Colonic mucosa (tissue), 4 donors: ENCODE data around the gene JPH3. TPM values are rescaled to one million over a fixed set of nuclear protein-coding genes. Genes with fewer than 3 reads are reported as not detected.
"Not testable (repeated sequence)": the region's sequence is repeated elsewhere in the genome, so short reads cannot be mapped to it uniquely, and the experiment has no call there.

ENCODE experiments used
- DNase-seq: peaks from one replicate; pipeline ENCODE4 v3.0.0-alpha.2; 2020
- H3K27ac ChIP-seq: fragments of 200-600 bp; one replicate; pipeline ENCODE4 v1.8.0; 2021
- H3K27me3 ChIP-seq: fragments of 200-600 bp; one replicate; pipeline ENCODE4 v1.8.0; 2021
- H3K36me3 ChIP-seq: fragments of 200-600 bp; one replicate; pipeline ENCODE4 v1.8.0; 2021
- H3K4me1 ChIP-seq: fragments of 200-600 bp; one replicate; pipeline ENCODE4 v1.8.0; 2021; ENCODE audit warnings: mild to moderate bottlenecking
- H3K4me3 ChIP-seq: fragments of 200-600 bp; one replicate; pipeline ENCODE4 v1.8.0; 2021
- H3K9ac ChIP-seq, 2 donors: one replicate each; pipeline ENCODE4 v1.7.0; 2013; ENCODE audit warnings: control low read depth in 2 of 2, low read depth in 2 of 2, low read length in 2 of 2
- H3K9me3 ChIP-seq: fragments of 200-600 bp; one replicate; pipeline ENCODE4 v1.8.0; 2021
- CTCF ChIP-seq: fragments of 200-600 bp; IDR thresholded peaks from one replicate; pipeline ENCODE4 v1.8.0; 2022; ENCODE audit warnings: antibody characterized with exemption, mild to moderate bottlenecking
- intact Hi-C: fragments of 100-400 bp; cut with DNase I; formaldehyde crosslinking; loops from one replicate; pipeline ENCODE4 v1.14.1; 2022
- total RNA-seq, 2 donors: library from RNA; stranded (reverse); fragmentation: NEBNext Ultra II Directional in 1 of 2; extraction: Animal tissue kit (Norgen Biotek cat#: 25700) in 1 of 2; gene quantifications; one replicate each; pipeline ENCODE4 v1.2.1, GENCODE V29; 2021
- donor health status: healthy.
- donor health status: DM: no; HTN: no; CAD: no.
- donor health status: DM: no; HTN: no; CAD: no.

JPH3 gene
- total RNA-seq, 2 donors from 2014 or later = 0.15 to 0.42 TPM

GRCh38 chr16:87712184-87712762 lies 110.0 kb downstream of the JPH3 start:
- peak; percentile 27 for DNase-seq

GRCh38 chr16:87713451-87714229 lies 111.3 kb downstream of the JPH3 start:
- no peak for DNase-seq
- Histone ChIP-seq H3K4me1 (no peaks in the 10 kb centered on the region), H3K9me3 (no peaks in the 10 kb centered on the region), H3K4me3 (no peak overlapping the region), H3K9ac (no peak overlapping the region), H3K36me3 (no peaks in the 10 kb centered on the region), H3K27me3 (no peaks in the 10 kb centered on the region), H3K27ac (no peak overlapping the region)
- intact Hi-C loops = no loop called here
- TF ChIP-seq CTCF = no peak

More at GRCh38 chr16:87712184-87712762, 110.0 kb downstream of the JPH3 start:
- Histone ChIP-seq H3K27me3 (no peaks in the 10 kb centered on the region), H3K9me3 (no peaks in the 10 kb centered on the region), H3K27ac (no peak overlapping the region), H3K36me3 (no peaks in the 10 kb centered on the region), H3K4me1 (no peaks in the 10 kb centered on the region), H3K9ac (no peak overlapping the region), H3K4me3 (no peak overlapping the region)
- intact Hi-C loops = no loop called here
- no peak for TF ChIP-seq CTCF

GRCh38 chr16:87715231-87715630 lies 112.9 kb downstream of the JPH3 start:
- H3K36me3 ChIP-seq = no peaks in the 10 kb centered on the region
- no peak for TF ChIP-seq CTCF
- H3K27me3 ChIP-seq = no peaks in the 10 kb centered on the region
- H3K27ac ChIP-seq = no peak overlapping the region
- H3K4me1 ChIP-seq = no peaks in the 10 kb centered on the region
- intact Hi-C loops = no loop called here
- no peak for DNase-seq
- no peak overlapping the region for H3K9ac ChIP-seq
- no peaks in the 10 kb centered on the region for H3K9me3 ChIP-seq
- no peak overlapping the region for H3K4me3 ChIP-seq

GRCh38 chr16:87715658-87716057 lies 113.3 kb downstream of the JPH3 start:
- Histone ChIP-seq H3K4me3 (no peak overlapping the region), H3K4me1 (no peaks in the 10 kb centered on the region), H3K27ac (no peak overlapping the region), H3K36me3 (no peaks in the 10 kb centered on the region), H3K9ac (no peak overlapping the region), H3K9me3 (no peaks in the 10 kb centered on the region), H3K27me3 (no peaks in the 10 kb centered on the region)
- DNase-seq = no peak
- TF ChIP-seq CTCF = no peak
- intact Hi-C loops = no loop called here

- H3K4me1 ChIP-seq, H3K27ac ChIP-seq, DNase-seq, H3K9ac ChIP-seq, H3K4me3 ChIP-seq, intact Hi-C loops, H3K9me3 ChIP-seq, H3K27me3 ChIP-seq, H3K36me3 ChIP-seq: not testable (repeated sequence)
These were observed 116.5 kb downstream of the JPH3 start for GRCh38 chr16:87718831-87719230.

GRCh38 chr16:87720446-87720845 lies 118.1 kb downstream of the JPH3 start:
- Histone ChIP-seq H3K4me1 (no peaks in the 10 kb centered on the region), H3K27ac (no peak overlapping the region), H3K9ac (no peak overlapping the region), H3K36me3 (no peaks in the 10 kb centered on the region), H3K27me3 (no peaks in the 10 kb centered on the region), H3K9me3 (no peaks in the 10 kb centered on the region), H3K4me3 (no peak overlapping the region)
- no peak for TF ChIP-seq CTCF
- intact Hi-C loops = no loop called here
- no peak for DNase-seq
